Osteocyte (in vitro differentiated cells): ENCODE results near the gene ZCCHC24. TPM values are rescaled to one million over a fixed set of nuclear protein-coding genes. Genes with fewer than 3 reads are reported as not detected.
A peak's percentile ranks its signal among the peaks of the same experiment; 100 is the strongest.

Source experiments
- DNase-seq: peaks from one replicate; pipeline ENCODE4 v3.0.0; 2021; ENCODE audit warnings: mixed read lengths; ENCODE audit not compliant: unreplicated experiment; ENCODE audit errors: extremely low spot score
- H3K27ac Mint-ChIP-seq: one replicate; pipeline ENCODE4 v1.8.0; 2021; ENCODE audit warnings: mild to moderate bottlenecking, mixed read lengths; ENCODE audit not compliant: unreplicated experiment
- H3K27me3 Mint-ChIP-seq: one replicate; pipeline ENCODE4 v1.8.0; 2021; ENCODE audit warnings: mixed read lengths; ENCODE audit not compliant: unreplicated experiment
- H3K36me3 Mint-ChIP-seq: one replicate; pipeline ENCODE4 v1.8.0; 2021; ENCODE audit warnings: mixed read lengths; ENCODE audit not compliant: unreplicated experiment
- H3K4me1 Mint-ChIP-seq: one replicate; pipeline ENCODE4 v1.8.0; 2021; ENCODE audit warnings: mixed read lengths; ENCODE audit not compliant: unreplicated experiment
- H3K4me3 Mint-ChIP-seq: one replicate; pipeline ENCODE4 v1.8.0; 2021; ENCODE audit warnings: mild to moderate bottlenecking, moderate library complexity, mixed read lengths; ENCODE audit not compliant: unreplicated experiment
- H3K9me3 Mint-ChIP-seq: one replicate; pipeline ENCODE4 v1.8.0; 2021; ENCODE audit warnings: mixed read lengths; ENCODE audit not compliant: unreplicated experiment
- CTCF ChIP-seq: fragments of 200-600 bp; sonication (generic); IDR thresholded peaks from 2 replicates; pipeline ENCODE4 v1.5.0; 2021; ENCODE audit warnings: antibody characterized with exemption, mild to moderate bottlenecking, moderate library complexity
- total RNA-seq: library from RNA; stranded (reverse); gene quantifications from 2 replicates; pipeline ENCODE4 v1.2.1, GENCODE V29; 2021

The ZCCHC24 gene
- total RNA-seq, 1 donor from 2014 or later: 88.3 TPM

- TF ChIP-seq CTCF: no peak
- H3K36me3 Mint-ChIP-seq: peaks cover 3% of the 10 kb centered on the region
- DNase-seq: peak; percentile 77
- H3K4me3 Mint-ChIP-seq: no peak overlapping the region
- peak overlapping the region; percentile 3 for H3K27ac Mint-ChIP-seq
- H3K27me3 Mint-ChIP-seq: no peaks in the 10 kb centered on the region
- H3K9me3 Mint-ChIP-seq: no peaks in the 10 kb centered on the region
- H3K4me1 Mint-ChIP-seq: peaks cover 58% of the 10 kb centered on the region
These were observed 66.5 kb downstream of the ZCCHC24 start for GRCh38 chr10:79378647-79379511.

GRCh38 chr10:79378383-79378646 lies 67.1 kb downstream of the ZCCHC24 start:
- Mint-ChIP-seq H3K27ac (no peak overlapping the region), H3K27me3 (no peaks in the 10 kb centered on the region), H3K4me1 (peaks cover 53% of the 10 kb centered on the region), H3K9me3 (no peaks in the 10 kb centered on the region), H3K36me3 (peaks cover 3% of the 10 kb centered on the region), H3K4me3 (no peak overlapping the region)
- no peak for TF ChIP-seq CTCF
- no peak for DNase-seq

GRCh38 chr10:79377557-79378382 lies 67.7 kb downstream of the ZCCHC24 start:
- Mint-ChIP-seq H3K4me3 (no peak overlapping the region), H3K27me3 (no peaks in the 10 kb centered on the region), H3K36me3 (peaks cover 3% of the 10 kb centered on the region), H3K4me1 (peaks cover 47% of the 10 kb centered on the region), H3K9me3 (no peaks in the 10 kb centered on the region), H3K27ac (no peak overlapping the region)
- TF ChIP-seq CTCF: no peak
- peak; percentile 57 for DNase-seq

- no peak overlapping the region for H3K27ac Mint-ChIP-seq
- no peaks in the 10 kb centered on the region for H3K27me3 Mint-ChIP-seq
- H3K4me3 Mint-ChIP-seq: no peak overlapping the region
- DNase-seq: peak; percentile 75
- no peaks in the 10 kb centered on the region for H3K36me3 Mint-ChIP-seq
- TF ChIP-seq CTCF: no peak
- peaks cover 39% of the 10 kb centered on the region for H3K4me1 Mint-ChIP-seq
- no peaks in the 10 kb centered on the region for H3K9me3 Mint-ChIP-seq
These were observed 68.5 kb downstream of the ZCCHC24 start for GRCh38 chr10:79376751-79377556.
